Measurements from ENCODE around the gene CDC34. TPM values are rescaled to one million over a fixed set of nuclear protein-coding genes. Genes with fewer than 3 reads are reported as not detected.
A peak's percentile ranks its signal among the peaks of the same experiment; 100 is the strongest.

The CDC34 gene
- total RNA-seq, 2 experiments from 2014 or later, result 42.1 to 42.5 TPM

- H3K4me1 Mint-ChIP-seq (ENCODE audit: low read depth), result peaks cover 26% of the 10 kb centered on the region
- peak overlapping the region; percentile 85 for H3K4me3 Mint-ChIP-seq
- CTCF ChIA-PET, result interaction anchor here (0.6 to 3.2 kb wide), 4 partner anchors 11 to 237 kb away, joined by 4 to 32 read pairs (median 6); no protein-coding TSS in a partner anchor
- intact Hi-C loops (cut with micrococcal nuclease), result loop anchor here (1.0 to 5.0 kb wide), 2 partner anchors 11 to 130 kb away; partner anchors contain the start of gene RNF126
- H3K9me3 Mint-ChIP-seq, result no peaks in the 10 kb centered on the region
- H3K36me3 Mint-ChIP-seq (ENCODE audit: low read depth), result peaks cover 1% of the 10 kb centered on the region
- peak overlapping the region; percentile 83 for H3K27ac Mint-ChIP-seq
- peak; percentile 63 for DNase-seq
- H3K27me3 Mint-ChIP-seq (ENCODE audit: low read depth), result peaks cover 3% of the 10 kb centered on the region
Observed at GRCh38 chr19:532561-533363, 1.2 kb downstream of the CDC34 start.

- Mint-ChIP-seq H3K36me3 (ENCODE audit: low read depth) (peaks cover 4% of the 10 kb centered on the region), H3K27me3 (ENCODE audit: low read depth) (peaks cover under 1% of the 10 kb centered on the region), H3K27ac (no peak overlapping the region), H3K4me3 (peak overlapping the region; percentile 85), H3K9me3 (no peaks in the 10 kb centered on the region), H3K4me1 (ENCODE audit: low read depth) (peaks cover 24% of the 10 kb centered on the region)
- intact Hi-C loops (cut with micrococcal nuclease), result loop anchor here (1.0 to 5.0 kb wide), 2 partner anchors 10 to 129 kb away; partner anchors contain the start of gene RNF126
- no peak for DNase-seq
- CTCF ChIA-PET, result interaction anchor here (0.6 to 3.2 kb wide), 3 partner anchors 23 to 236 kb away, joined by 4 to 32 read pairs (median 4); no protein-coding TSS in a partner anchor
Observed at GRCh38 chr19:533364-534058, 2.0 kb downstream of the CDC34 start.

- no peak overlapping the region for H3K27ac Mint-ChIP-seq
- peaks cover 24% of the 10 kb centered on the region for H3K4me1 Mint-ChIP-seq (ENCODE audit: low read depth)
- no peaks in the 10 kb centered on the region for H3K9me3 Mint-ChIP-seq
- DNase-seq, result no peak
- CTCF ChIA-PET, result interaction anchor here (3.2 kb wide), 1 partner anchor 23 kb away, joined by 32 read pairs; no protein-coding TSS in a partner anchor
- peaks cover 4% of the 10 kb centered on the region for H3K36me3 Mint-ChIP-seq (ENCODE audit: low read depth)
- no peaks in the 10 kb centered on the region for H3K27me3 Mint-ChIP-seq (ENCODE audit: low read depth)
- peak overlapping the region; percentile 12 for H3K4me3 Mint-ChIP-seq
- intact Hi-C loops (cut with micrococcal nuclease), result loop anchor here (5.0 kb wide), 1 partner anchor 128 kb away; the partner anchor contains the start of gene RNF126
Observed at GRCh38 chr19:534088-534487, 2.5 kb downstream of the CDC34 start.

- peaks cover 21% of the 10 kb centered on the region for H3K4me1 Mint-ChIP-seq (ENCODE audit: low read depth)
- intact Hi-C loops (cut with micrococcal nuclease), result no loop called here
- H3K9me3 Mint-ChIP-seq, result no peaks in the 10 kb centered on the region
- CTCF ChIA-PET, result no interaction called here
- H3K36me3 Mint-ChIP-seq (ENCODE audit: low read depth), result peaks cover 4% of the 10 kb centered on the region
- no peak for DNase-seq
- peak overlapping the region; percentile 24 for H3K4me3 Mint-ChIP-seq
- no peak overlapping the region for H3K27ac Mint-ChIP-seq
- H3K27me3 Mint-ChIP-seq (ENCODE audit: low read depth), result no peaks in the 10 kb centered on the region
Observed at GRCh38 chr19:535017-535835, 3.7 kb downstream of the CDC34 start.

GRCh38 chr19:536031-536880 is 4.7 kb downstream of the CDC34 start:
- Mint-ChIP-seq H3K27me3 (ENCODE audit: low read depth) (no peaks in the 10 kb centered on the region), H3K27ac (no peak overlapping the region), H3K4me3 (no peak overlapping the region), H3K9me3 (no peaks in the 10 kb centered on the region), H3K4me1 (ENCODE audit: low read depth) (peaks cover 18% of the 10 kb centered on the region), H3K36me3 (ENCODE audit: low read depth) (peaks cover 4% of the 10 kb centered on the region)
- intact Hi-C loops (cut with micrococcal nuclease), result no loop called here
- no peak for DNase-seq
- CTCF ChIA-PET, result no interaction called here

GRCh38 chr19:536881-537404 is 5.4 kb downstream of the CDC34 start:
- Mint-ChIP-seq H3K27ac (no peak overlapping the region), H3K4me1 (ENCODE audit: low read depth) (peaks cover 18% of the 10 kb centered on the region), H3K4me3 (no peak overlapping the region), H3K9me3 (no peaks in the 10 kb centered on the region), H3K36me3 (ENCODE audit: low read depth) (peaks cover 4% of the 10 kb centered on the region), H3K27me3 (ENCODE audit: low read depth) (no peaks in the 10 kb centered on the region)
- CTCF ChIA-PET, result no interaction called here
- DNase-seq, result no peak
- intact Hi-C loops (cut with micrococcal nuclease), result no loop called here

- Mint-ChIP-seq H3K9me3 (no peaks in the 10 kb centered on the region), H3K27ac (no peak overlapping the region), H3K4me3 (no peak overlapping the region), H3K36me3 (ENCODE audit: low read depth) (peaks cover 6% of the 10 kb centered on the region), H3K27me3 (ENCODE audit: low read depth) (no peaks in the 10 kb centered on the region), H3K4me1 (ENCODE audit: low read depth) (peaks cover 15% of the 10 kb centered on the region)
- CTCF ChIA-PET, result no interaction called here
- DNase-seq, result no peak
- intact Hi-C loops (cut with micrococcal nuclease), result no loop called here
Observed at GRCh38 chr19:538641-539428, 7.3 kb downstream of the CDC34 start.

GRCh38 chr19:539429-540030 is 8.0 kb downstream of the CDC34 start:
- intact Hi-C loops (cut with micrococcal nuclease), result no loop called here
- Mint-ChIP-seq H3K4me1 (ENCODE audit: low read depth) (peaks cover 17% of the 10 kb centered on the region), H3K27me3 (ENCODE audit: low read depth) (no peaks in the 10 kb centered on the region), H3K9me3 (no peaks in the 10 kb centered on the region), H3K36me3 (ENCODE audit: low read depth) (peaks cover 6% of the 10 kb centered on the region), H3K4me3 (no peak overlapping the region), H3K27ac (no peak overlapping the region)
- no peak for DNase-seq
- CTCF ChIA-PET, result no interaction called here

- no peak overlapping the region for H3K4me3 Mint-ChIP-seq
- peaks cover 6% of the 10 kb centered on the region for H3K36me3 Mint-ChIP-seq (ENCODE audit: low read depth)
- H3K9me3 Mint-ChIP-seq, result no peaks in the 10 kb centered on the region
- CTCF ChIA-PET, result interaction anchor here (1.6 kb wide), 1 partner anchor 12 kb away, joined by 3 read pairs; no protein-coding TSS in a partner anchor
- H3K4me1 Mint-ChIP-seq (ENCODE audit: low read depth), result peaks cover 23% of the 10 kb centered on the region
- H3K27me3 Mint-ChIP-seq (ENCODE audit: low read depth), result no peaks in the 10 kb centered on the region
- intact Hi-C loops (cut with micrococcal nuclease), result no loop called here
- DNase-seq, result no peak
- H3K27ac Mint-ChIP-seq, result no peak overlapping the region
Observed at GRCh38 chr19:540867-541637, 9.5 kb downstream of the CDC34 start.

GRCh38 chr19:541699-542098 is 10.1 kb downstream of the CDC34 start:
- no peaks in the 10 kb centered on the region for H3K9me3 Mint-ChIP-seq
- intact Hi-C loops (cut with micrococcal nuclease), result no loop called here
- DNase-seq, result no peak
- CTCF ChIA-PET, result interaction anchor here (1.1 to 1.6 kb wide), 2 partner anchors 13 to 43 kb away, joined by 3 read pairs; no protein-coding TSS in a partner anchor
- no peak overlapping the region for H3K27ac Mint-ChIP-seq
- peaks cover 23% of the 10 kb centered on the region for H3K4me1 Mint-ChIP-seq (ENCODE audit: low read depth)
- H3K36me3 Mint-ChIP-seq (ENCODE audit: low read depth), result peaks cover 5% of the 10 kb centered on the region
- H3K27me3 Mint-ChIP-seq (ENCODE audit: low read depth), result no peaks in the 10 kb centered on the region
- H3K4me3 Mint-ChIP-seq, result no peak overlapping the region
